OCI-LY7 (cell line): Measurements from ENCODE around the gene VWA8.

Experiments
- CTCF ChIP-seq: fragments of 200-600 bp; sonication (generic); conservative IDR thresholded peaks from 2 replicates; pipeline ENCODE4 v1.5.1; 2014; ENCODE audit warnings: mild to moderate bottlenecking, antibody characterized with exemption, low read length, moderate library complexity, mixed read lengths
- EZH2phosphoT487 ChIP-seq: fragments of 200-600 bp; sonication (generic); IDR thresholded peaks from 2 replicates; pipeline ENCODE4 v1.6.1; 2018; ENCODE audit warnings: low read depth, borderline replicate concordance, mild to moderate bottlenecking, mixed run types, antibody characterized with exemption, low read length, moderate library complexity, mixed read lengths

- TF ChIP-seq EZH2phosphoT487 = no peak
- no peak for TF ChIP-seq CTCF
Observed at GRCh38 chr13:41615528-41615855, 345.4 kb downstream of the VWA8 start.
